ENCODE measurements around the gene EFCAB8. TPM values are rescaled to one million over a fixed set of nuclear protein-coding genes. Genes with fewer than 3 reads are reported as not detected.

EFCAB8 gene
- polyA plus RNA-seq, 1 donor from 2014 or later = not detected

GRCh38 chr20:32832664-32833063 lies 26.1 kb upstream of the EFCAB8 start:
- Mint-ChIP-seq H3K27me3 (no peaks in the 10 kb centered on the region), H3K36me3 (peaks cover 6% of the 10 kb centered on the region), H3K27ac (no peak overlapping the region), H3K4me1 (peaks cover 8 to 21% (median 11%) of the 10 kb centered on the region in 3 donors), H3K9me3 (no peaks in the 10 kb centered on the region), H3K4me3 (no peak overlapping the region)

- H3K27me3 Mint-ChIP-seq = no peaks in the 10 kb centered on the region
- no peak overlapping the region for H3K27ac Mint-ChIP-seq
- H3K4me1 Mint-ChIP-seq = peaks cover 0 to 9% (median 8%) of the 10 kb centered on the region in 3 donors
- no peak overlapping the region for H3K4me3 Mint-ChIP-seq
- H3K9me3 Mint-ChIP-seq = no peaks in the 10 kb centered on the region
- peaks cover 4% of the 10 kb centered on the region for H3K36me3 Mint-ChIP-seq
Observed at GRCh38 chr20:32834972-32835371, 23.8 kb upstream of the EFCAB8 start.

- H3K27ac Mint-ChIP-seq = peak overlapping the region in 1 of 3 donors; percentile 1
- H3K4me1 Mint-ChIP-seq = peaks cover 0 to 6% (median 4%) of the 10 kb centered on the region in 3 donors
- no peak overlapping the region for H3K4me3 Mint-ChIP-seq
- peaks cover 2% of the 10 kb centered on the region for H3K36me3 Mint-ChIP-seq
- H3K9me3 Mint-ChIP-seq = no peaks in the 10 kb centered on the region
- H3K27me3 Mint-ChIP-seq = no peaks in the 10 kb centered on the region
Observed at GRCh38 chr20:32837157-32837556, 21.6 kb upstream of the EFCAB8 start.

- Mint-ChIP-seq H3K4me3 (no peak overlapping the region), H3K4me1 (peaks cover 4 to 8% (median 4%) of the 10 kb centered on the region in 3 donors)
Observed at GRCh38 chr20:32839227-32839981, 19.3 kb upstream of the EFCAB8 start.

GRCh38 chr20:32839982-32840285 lies 18.8 kb upstream of the EFCAB8 start:
- H3K36me3 Mint-ChIP-seq = peaks cover 4% of the 10 kb centered on the region
- peaks cover 4 to 8% (median 4%) of the 10 kb centered on the region in 3 donors for H3K4me1 Mint-ChIP-seq
- H3K4me3 Mint-ChIP-seq = no peak overlapping the region
- H3K9me3 Mint-ChIP-seq = no peaks in the 10 kb centered on the region
- peak overlapping the region in 1 of 3 donors; percentile 31 for H3K27ac Mint-ChIP-seq
- no peaks in the 10 kb centered on the region for H3K27me3 Mint-ChIP-seq

More at GRCh38 chr20:32839227-32839981, 19.3 kb upstream of the EFCAB8 start:
- Mint-ChIP-seq H3K27ac (peak overlapping the region in 2 of 3 donors; percentile 31 to 54), H3K27me3 (no peaks in the 10 kb centered on the region), H3K36me3 (peaks cover 4% of the 10 kb centered on the region), H3K9me3 (no peaks in the 10 kb centered on the region)

- Mint-ChIP-seq H3K36me3 (peaks cover 3% of the 10 kb centered on the region), H3K9me3 (no peaks in the 10 kb centered on the region), H3K4me1 (peaks cover 4 to 8% (median 4%) of the 10 kb centered on the region in 3 donors), H3K27me3 (no peaks in the 10 kb centered on the region), H3K27ac (no peak overlapping the region), H3K4me3 (no peak overlapping the region)
Observed at GRCh38 chr20:32841174-32841573, 17.5 kb upstream of the EFCAB8 start.

- Mint-ChIP-seq H3K27ac (no peak overlapping the region), H3K4me1 (peaks cover 4 to 8% (median 4%) of the 10 kb centered on the region in 3 donors), H3K9me3 (no peaks in the 10 kb centered on the region), H3K36me3 (peaks cover 2% of the 10 kb centered on the region), H3K27me3 (no peaks in the 10 kb centered on the region), H3K4me3 (no peak overlapping the region)
Observed at GRCh38 chr20:32841632-32842031, 17.1 kb upstream of the EFCAB8 start.

GRCh38 chr20:32842688-32843524 lies 15.8 kb upstream of the EFCAB8 start:
- H3K9me3 Mint-ChIP-seq = no peaks in the 10 kb centered on the region
- no peaks in the 10 kb centered on the region for H3K27me3 Mint-ChIP-seq
- peak overlapping the region in 1 of 3 donors; percentile 37 for H3K27ac Mint-ChIP-seq
- peaks cover 2% of the 10 kb centered on the region for H3K36me3 Mint-ChIP-seq
- H3K4me3 Mint-ChIP-seq = no peak overlapping the region
- peaks cover 4 to 8% (median 4%) of the 10 kb centered on the region in 3 donors for H3K4me1 Mint-ChIP-seq

GRCh38 chr20:32845786-32846185 lies 12.9 kb upstream of the EFCAB8 start:
- Mint-ChIP-seq H3K27me3 (no peaks in the 10 kb centered on the region), H3K27ac (no peak overlapping the region), H3K36me3 (peaks cover 4% of the 10 kb centered on the region), H3K4me3 (no peak overlapping the region), H3K4me1 (peaks cover 0 to 4% (median 4%) of the 10 kb centered on the region in 3 donors), H3K9me3 (no peaks in the 10 kb centered on the region)

GRCh38 chr20:32846852-32847251 lies 11.9 kb upstream of the EFCAB8 start:
- Mint-ChIP-seq H3K9me3 (no peaks in the 10 kb centered on the region), H3K4me3 (no peak overlapping the region), H3K4me1 (peaks cover 0 to 4% (median 4%) of the 10 kb centered on the region in 3 donors), H3K27ac (peak overlapping the region in 2 of 3 donors; percentile 0 to 36), H3K27me3 (no peaks in the 10 kb centered on the region), H3K36me3 (peaks cover 5% of the 10 kb centered on the region)

- no peak overlapping the region for H3K4me3 Mint-ChIP-seq
- H3K27me3 Mint-ChIP-seq = no peaks in the 10 kb centered on the region
- H3K9me3 Mint-ChIP-seq = no peaks in the 10 kb centered on the region
- peak overlapping the region; percentile 0 to 24 (median 23) for H3K27ac Mint-ChIP-seq
- H3K4me1 Mint-ChIP-seq = peaks cover 0 to 1% (median 0%) of the 10 kb centered on the region in 3 donors
- peaks cover 7% of the 10 kb centered on the region for H3K36me3 Mint-ChIP-seq
Observed at GRCh38 chr20:32847964-32848363, 10.8 kb upstream of the EFCAB8 start.

- H3K4me3 Mint-ChIP-seq = no peak overlapping the region
Observed at GRCh38 chr20:32848846-32849245, 9.9 kb upstream of the EFCAB8 start.

GRCh38 chr20:32849577-32849976 lies 9.1 kb upstream of the EFCAB8 start:
- H3K36me3 Mint-ChIP-seq = peaks cover 5% of the 10 kb centered on the region
- no peak overlapping the region for H3K4me3 Mint-ChIP-seq
- no peaks in the 10 kb centered on the region for H3K4me1 Mint-ChIP-seq
- no peaks in the 10 kb centered on the region for H3K9me3 Mint-ChIP-seq
- no peak overlapping the region for H3K27ac Mint-ChIP-seq
- no peaks in the 10 kb centered on the region for H3K27me3 Mint-ChIP-seq

More at GRCh38 chr20:32848846-32849245, 9.9 kb upstream of the EFCAB8 start:
- peaks cover 7% of the 10 kb centered on the region for H3K36me3 Mint-ChIP-seq
- no peaks in the 10 kb centered on the region for H3K9me3 Mint-ChIP-seq
- no peak overlapping the region for H3K27ac Mint-ChIP-seq
- peaks cover 0 to 1% (median 0%) of the 10 kb centered on the region in 3 donors for H3K4me1 Mint-ChIP-seq
- H3K27me3 Mint-ChIP-seq = no peaks in the 10 kb centered on the region

- H3K27ac Mint-ChIP-seq = peak overlapping the region in 1 of 3 donors; percentile 7
- no peaks in the 10 kb centered on the region for H3K27me3 Mint-ChIP-seq
- peaks cover 3% of the 10 kb centered on the region for H3K36me3 Mint-ChIP-seq
- H3K9me3 Mint-ChIP-seq = no peaks in the 10 kb centered on the region
- no peaks in the 10 kb centered on the region for H3K4me1 Mint-ChIP-seq
- H3K4me3 Mint-ChIP-seq = no peak overlapping the region
Observed at GRCh38 chr20:32855387-32855786, 3.3 kb upstream of the EFCAB8 start.

GRCh38 chr20:32858189-32858588 lies 534 bp upstream of the EFCAB8 start:
- Mint-ChIP-seq H3K27ac (no peak overlapping the region), H3K36me3 (peaks cover 3% of the 10 kb centered on the region), H3K4me1 (no peaks in the 10 kb centered on the region), H3K9me3 (no peaks in the 10 kb centered on the region), H3K27me3 (no peaks in the 10 kb centered on the region), H3K4me3 (no peak overlapping the region)

All from IgD-negative memory B cell (primary cell).